Measurements from ENCODE around the gene ZMYM3. TPM values are rescaled to one million over a fixed set of nuclear protein-coding genes. Genes with fewer than 3 reads are reported as not detected.

ZMYM3 gene
- total RNA-seq, 1 donor from 2014 or later = 50.8 TPM

DNA sequence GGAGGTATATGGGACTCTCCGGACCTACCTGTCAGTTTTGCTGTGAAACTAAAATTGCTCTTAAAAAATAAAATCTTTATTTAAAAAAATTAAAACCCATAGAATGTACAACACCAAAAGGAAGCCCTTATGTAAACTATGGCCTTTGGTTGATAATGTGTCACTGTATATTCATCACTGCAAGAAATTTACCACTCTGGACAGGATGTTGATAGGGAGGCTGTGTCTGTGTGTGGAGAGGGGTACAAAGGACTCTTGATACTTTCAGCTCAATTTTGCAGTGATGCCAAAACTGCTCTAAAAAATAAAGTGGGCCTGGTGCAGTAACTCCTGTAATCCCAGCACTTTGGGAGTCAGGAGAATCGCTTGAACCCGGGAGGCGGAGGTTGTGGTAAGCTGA is 2.9 kb upstream of the ZMYM3 start:
- H3K4me2 ChIP-seq = no peak overlapping the region
- H3K27ac Mint-ChIP-seq = no peak overlapping the region
- peaks cover 5% of the 10 kb centered on the region for H3K27me3 Mint-ChIP-seq (ENCODE audit: insufficient read depth, low read depth)
- peaks cover 4% of the 10 kb centered on the region for H3K9me3 Mint-ChIP-seq
- H3K4me3 Mint-ChIP-seq = no peak overlapping the region
- H3K9me3 ChIP-seq (ENCODE audit: low read depth) = no peaks in the 10 kb centered on the region
- no peak overlapping the region for H3K27ac ChIP-seq
- H3K4me1 Mint-ChIP-seq = peaks cover 9% of the 10 kb centered on the region
- H4K20me1 ChIP-seq (ENCODE audit: low read depth) = peaks cover 12% of the 10 kb centered on the region
- H3K27me3 ChIP-seq = no peaks in the 10 kb centered on the region
- no peak overlapping the region for H3K9ac ChIP-seq
- H3F3A ChIP-seq (ENCODE audit: low read depth) = peaks cover 9% of the 10 kb centered on the region
- no peak for DNase-seq (ENCODE audit: low spot score)
- no peak overlapping the region for H2AFZ ChIP-seq (replicated peaks)
- H3K4me1 ChIP-seq = no peaks in the 10 kb centered on the region
- peaks cover 20% of the 10 kb centered on the region for H3K79me2 ChIP-seq (ENCODE audit: low read depth)
- H3K36me3 Mint-ChIP-seq = no peaks in the 10 kb centered on the region
- no peaks in the 10 kb centered on the region for H3K36me3 ChIP-seq
- H3K4me3 ChIP-seq = no peak overlapping the region
- TF ChIP-seq EZH2 (IDR thresholded peaks at IDR 0.05) = no peak
- no peak for TF ChIP-seq CTCF (IDR thresholded peaks at IDR 0.05)
- no peak for TF ChIP-seq EZH2phosphoT487 (IDR thresholded peaks at IDR 0.05)

DNA sequence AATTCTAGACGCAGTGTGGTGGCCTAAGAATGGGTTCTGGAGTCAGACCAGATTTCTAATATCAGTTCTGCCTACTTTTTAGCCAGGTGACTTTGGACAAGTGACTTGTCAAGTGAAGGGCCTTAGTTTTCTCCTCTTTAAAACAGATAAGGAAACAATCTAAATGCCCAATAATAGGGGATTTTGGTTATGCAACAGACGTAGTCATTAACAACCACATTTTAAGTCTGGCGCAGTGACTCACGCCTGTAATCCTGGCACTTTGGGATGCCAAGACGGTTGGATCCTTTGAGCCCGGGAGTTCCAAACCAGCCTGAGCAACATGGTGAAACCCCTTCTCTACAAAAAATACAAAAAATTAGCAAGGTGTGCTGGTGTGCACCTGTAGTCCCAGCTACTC is 2.1 kb upstream of the ZMYM3 start:
- no peaks in the 10 kb centered on the region for H3K27me3 ChIP-seq
- peaks cover 1% of the 10 kb centered on the region for H3K36me3 Mint-ChIP-seq
- TF ChIP-seq EZH2 (IDR thresholded peaks at IDR 0.05) = no peak
- H3K4me1 Mint-ChIP-seq = peaks cover 13% of the 10 kb centered on the region
- H4K20me1 ChIP-seq (ENCODE audit: low read depth) = peaks cover 16% of the 10 kb centered on the region
- H2AFZ ChIP-seq (replicated peaks) = no peak overlapping the region
- no peaks in the 10 kb centered on the region for H3K36me3 ChIP-seq
- H3K4me2 ChIP-seq = peak overlapping the region; percentile 81
- no peak for DNase-seq (ENCODE audit: low spot score)
- peaks cover 9% of the 10 kb centered on the region for H3F3A ChIP-seq (ENCODE audit: low read depth)
- H3K27ac Mint-ChIP-seq = no peak overlapping the region
- H3K27ac ChIP-seq = peak overlapping the region; percentile 30
- peaks cover 5% of the 10 kb centered on the region for H3K27me3 Mint-ChIP-seq (ENCODE audit: insufficient read depth, low read depth)
- H3K4me1 ChIP-seq = no peaks in the 10 kb centered on the region
- no peak overlapping the region for H3K9ac ChIP-seq
- H3K4me3 Mint-ChIP-seq = peak overlapping the region; percentile 96
- no peak overlapping the region for H3K4me3 ChIP-seq
- peaks cover 4% of the 10 kb centered on the region for H3K9me3 Mint-ChIP-seq
- H3K79me2 ChIP-seq (ENCODE audit: low read depth) = peaks cover 28% of the 10 kb centered on the region
- no peaks in the 10 kb centered on the region for H3K9me3 ChIP-seq (ENCODE audit: low read depth)

DNA sequence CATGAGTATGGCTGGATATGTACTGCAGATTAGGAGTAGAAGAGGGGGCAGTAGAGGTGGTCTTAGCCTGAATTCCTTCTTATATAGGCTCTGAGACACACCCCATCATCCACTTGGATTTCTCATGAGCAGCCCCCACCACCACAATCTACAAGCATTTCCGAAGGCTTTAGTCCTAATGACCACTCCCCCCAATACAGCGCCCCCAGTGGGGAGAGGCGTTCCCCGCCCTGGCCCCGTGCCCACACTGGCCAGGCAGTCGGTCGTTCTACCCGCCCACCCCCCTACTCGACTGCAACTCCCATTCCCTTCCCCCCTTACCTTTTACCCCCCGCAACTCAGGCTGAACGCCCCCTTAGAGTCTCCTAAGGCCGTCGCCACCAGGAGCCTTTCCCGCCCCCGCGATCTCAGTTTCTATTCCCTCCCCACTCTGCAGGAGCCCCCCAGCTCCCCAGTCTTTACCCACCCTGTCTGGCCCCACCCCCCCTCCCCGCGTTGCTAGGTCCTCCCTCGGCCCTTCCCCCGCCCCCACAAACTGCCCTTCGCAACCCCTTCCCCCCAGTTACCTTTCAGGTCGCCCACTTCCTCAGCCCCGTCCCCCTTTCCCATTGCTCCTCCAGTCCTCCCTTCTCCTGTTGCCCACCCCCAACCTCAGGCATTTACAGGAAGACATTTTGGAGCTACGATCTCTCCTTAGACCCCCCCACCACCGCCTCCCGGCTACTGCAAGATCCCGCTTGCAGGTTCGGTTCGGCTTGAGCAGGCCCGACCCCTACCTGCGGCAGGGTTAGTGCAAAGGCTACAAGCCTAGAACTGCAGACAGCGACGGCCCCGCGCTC is 468 bp downstream of the ZMYM3 start:
- H3K79me2 ChIP-seq (ENCODE audit: low read depth) = peaks cover 37% of the 10 kb centered on the region
- H3K27ac ChIP-seq = no peak overlapping the region
- H3K4me3 Mint-ChIP-seq = peak overlapping the region; percentile 96
- no peaks in the 10 kb centered on the region for H3K27me3 ChIP-seq
- H3K27me3 Mint-ChIP-seq (ENCODE audit: insufficient read depth, low read depth) = peaks cover 5% of the 10 kb centered on the region
- TF ChIP-seq EZH2 (IDR thresholded peaks at IDR 0.05) (no peak), CTCF (IDR thresholded peaks at IDR 0.05) (peak; percentile 53), EZH2phosphoT487 (IDR thresholded peaks at IDR 0.05) (no peak)
- H2AFZ ChIP-seq (replicated peaks) = no peak overlapping the region
- H3K4me3 ChIP-seq = peak overlapping the region; percentile 96
- no peaks in the 10 kb centered on the region for H3K9me3 ChIP-seq (ENCODE audit: low read depth)
- H3K9ac ChIP-seq = peak overlapping the region; percentile 70
- H3K4me1 Mint-ChIP-seq = peaks cover 17% of the 10 kb centered on the region
- peak overlapping the region; percentile 81 for H3K27ac Mint-ChIP-seq
- H4K20me1 ChIP-seq (ENCODE audit: low read depth) = peaks cover 16% of the 10 kb centered on the region
- H3F3A ChIP-seq (ENCODE audit: low read depth) = peaks cover 9% of the 10 kb centered on the region
- peaks cover 10% of the 10 kb centered on the region for H3K36me3 Mint-ChIP-seq
- no peaks in the 10 kb centered on the region for H3K4me1 ChIP-seq
- peak; percentile 65 for DNase-seq (ENCODE audit: low spot score)
- H3K36me3 ChIP-seq = no peaks in the 10 kb centered on the region
- peaks cover 4% of the 10 kb centered on the region for H3K9me3 Mint-ChIP-seq
- H3K4me2 ChIP-seq = peak overlapping the region; percentile 81

GRCh38 chrX:71252221-71252620 is 1.7 kb downstream of the ZMYM3 start:
- Histone ChIP-seq H3K79me2 (ENCODE audit: low read depth) (peaks cover 37% of the 10 kb centered on the region), H3K9ac (no peak overlapping the region), H3K27me3 (no peaks in the 10 kb centered on the region), H2AFZ (replicated peaks) (no peak overlapping the region), H3K4me2 (peak overlapping the region; percentile 81), H3K9me3 (ENCODE audit: low read depth) (no peaks in the 10 kb centered on the region), H3K27ac (no peak overlapping the region), H4K20me1 (ENCODE audit: low read depth) (peaks cover 16% of the 10 kb centered on the region), H3F3A (ENCODE audit: low read depth) (peaks cover 9% of the 10 kb centered on the region), H3K36me3 (no peaks in the 10 kb centered on the region), H3K4me1 (no peaks in the 10 kb centered on the region), H3K4me3 (peak overlapping the region; percentile 96)
- Mint-ChIP-seq H3K36me3 (peaks cover 12% of the 10 kb centered on the region), H3K27me3 (ENCODE audit: insufficient read depth, low read depth) (peaks cover 5% of the 10 kb centered on the region), H3K4me1 (peaks cover 17% of the 10 kb centered on the region), H3K27ac (no peak overlapping the region), H3K9me3 (peaks cover 4% of the 10 kb centered on the region), H3K4me3 (peak overlapping the region; percentile 96)
- no peak for DNase-seq (ENCODE audit: low spot score)
- TF ChIP-seq EZH2 (IDR thresholded peaks at IDR 0.05) = no peak
- TF ChIP-seq EZH2phosphoT487 (IDR thresholded peaks at IDR 0.05) = no peak
- no peak for TF ChIP-seq CTCF (IDR thresholded peaks at IDR 0.05)

Measured in neural progenitor cell (in vitro differentiated cells).